WERI-Rb-1 (cell line): ENCODE measurements around the gene MYPOP.

Experiments
- DNase-seq: peaks from one replicate; pipeline ENCODE4 v3.0.0-alpha.2; 2020
- H3K27ac ChIP-seq: fragments of 250-450 bp; sonication (Bioruptor Pico); 2 replicates; pipeline ENCODE4 v1.5.1; 2020; ENCODE audit warnings: mild to moderate bottlenecking, moderate library complexity
- H3K27me3 ChIP-seq: fragments of 250-450 bp; sonication (Bioruptor Pico); 2 replicates; pipeline ENCODE4 v1.5.1; 2021; ENCODE audit warnings: mild to moderate bottlenecking, low read depth, moderate library complexity; ENCODE audit not compliant: insufficient read depth, severe bottlenecking
- H3K36me3 ChIP-seq: fragments of 250-450 bp; sonication (Bioruptor Pico); 2 replicates; pipeline ENCODE4 v1.5.1; 2020; ENCODE audit warnings: mild to moderate bottlenecking, moderate library complexity
- H3K4me3 ChIP-seq: 2 replicates; pipeline ENCODE4 v1.5.1; 2011; ENCODE audit warnings: low read depth, mild to moderate bottlenecking, control low read depth, low read length
- H3K9me3 ChIP-seq: fragments of 250-450 bp; sonication (Bioruptor Pico); 2 replicates; pipeline ENCODE4 v1.5.1; 2021; ENCODE audit warnings: mild to moderate bottlenecking, moderate library complexity; ENCODE audit not compliant: severe bottlenecking
- CTCF ChIP-seq: IDR thresholded peaks from 2 replicates; pipeline ENCODE4 v1.5.1; 2011; ENCODE audit warnings: low read depth, mild to moderate bottlenecking, control low read depth, inconsistent platforms, low read length

The MYPOP gene

GRCh38 chr19:45917421-45918091 lies 15.1 kb upstream of the MYPOP start:
- no peak overlapping the region for H3K27ac ChIP-seq
- no peaks in the 10 kb centered on the region for H3K36me3 ChIP-seq
- H3K9me3 ChIP-seq, result no peaks in the 10 kb centered on the region
- no peak for DNase-seq
- H3K4me3 ChIP-seq, result no peak overlapping the region
- H3K27me3 ChIP-seq, result no peaks in the 10 kb centered on the region
- TF ChIP-seq CTCF, result no peak

DNA sequence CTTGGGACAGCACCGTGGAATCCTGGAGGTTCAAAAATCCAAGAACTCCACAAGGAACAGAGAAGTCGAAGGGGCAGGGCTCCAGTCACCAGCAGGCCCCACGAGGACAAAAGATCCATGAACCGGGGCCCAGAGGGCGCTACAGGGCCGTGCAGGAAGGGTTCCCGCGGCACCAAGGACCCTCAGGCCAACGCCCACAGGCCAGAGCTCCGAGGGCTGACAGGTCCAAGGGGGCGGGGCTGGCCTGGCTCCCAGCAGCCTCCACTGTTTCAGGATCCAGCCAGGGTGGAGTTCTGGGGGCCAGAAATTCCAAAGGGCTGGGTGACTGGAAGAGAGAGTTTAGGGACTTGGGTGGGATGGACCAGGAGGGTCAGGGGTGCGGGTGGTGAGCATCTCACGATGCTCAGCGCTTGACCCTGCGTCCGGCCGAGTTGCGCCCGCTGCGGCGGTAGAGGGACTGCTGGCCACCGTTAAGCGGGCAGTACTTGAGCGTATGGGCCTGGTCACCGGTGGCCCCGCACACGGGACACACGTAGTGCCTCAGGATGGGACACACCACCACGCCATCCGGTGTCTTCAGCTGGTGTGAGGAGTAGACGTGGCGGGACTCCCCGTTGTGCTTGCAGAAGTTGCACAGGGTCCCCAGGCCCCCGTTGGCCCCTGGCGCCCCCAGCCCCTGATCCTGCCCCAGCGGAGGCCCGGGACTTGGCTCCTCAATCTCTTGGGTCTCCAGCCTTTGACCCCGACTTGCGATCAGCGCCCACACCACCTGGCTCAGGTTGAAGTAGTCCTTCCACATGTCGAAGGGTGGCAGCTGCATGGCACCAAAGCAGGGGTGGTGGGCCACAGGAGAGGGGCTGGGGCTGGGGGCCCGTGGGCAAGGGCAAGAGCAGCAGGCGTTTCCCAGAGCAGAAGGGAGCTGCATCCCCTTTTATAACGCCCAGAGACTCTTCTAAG lies 11.7 kb upstream of the MYPOP start, which contains the start of gene NANOS2:
Gene NANOS2, minus strand, starts transcription at position 905 of the 957 bp plus-strand sequence. Its CDS starts 85 bp downstream, at position 820.
- Histone ChIP-seq H3K4me3 (no peak within 1 kb of the TSS), H3K9me3 (no peaks in the 10 kb centered on the region), H3K36me3 (no peaks in the 10 kb centered on the region), H3K27me3 (no peaks in the 10 kb centered on the region), H3K27ac (no peak within 1 kb of the TSS)
- TF ChIP-seq CTCF, result peak; percentile 73
- DNase-seq, result peak; percentile 85

GRCh38 chr19:45911291-45911690 lies 8.9 kb upstream of the MYPOP start:
- no peak for TF ChIP-seq CTCF
- Histone ChIP-seq H3K36me3 (no peaks in the 10 kb centered on the region), H3K27ac (no peak overlapping the region), H3K27me3 (no peaks in the 10 kb centered on the region), H3K4me3 (no peak overlapping the region), H3K9me3 (no peaks in the 10 kb centered on the region)
- no peak for DNase-seq

- no peak overlapping the region for H3K4me3 ChIP-seq
- H3K27ac ChIP-seq, result no peak overlapping the region
- H3K36me3 ChIP-seq, result no peaks in the 10 kb centered on the region
- H3K27me3 ChIP-seq, result no peaks in the 10 kb centered on the region
- TF ChIP-seq CTCF, result no peak
- no peaks in the 10 kb centered on the region for H3K9me3 ChIP-seq
- no peak for DNase-seq
Observed at GRCh38 chr19:45908956-45909355, 6.5 kb upstream of the MYPOP start.

DNA sequence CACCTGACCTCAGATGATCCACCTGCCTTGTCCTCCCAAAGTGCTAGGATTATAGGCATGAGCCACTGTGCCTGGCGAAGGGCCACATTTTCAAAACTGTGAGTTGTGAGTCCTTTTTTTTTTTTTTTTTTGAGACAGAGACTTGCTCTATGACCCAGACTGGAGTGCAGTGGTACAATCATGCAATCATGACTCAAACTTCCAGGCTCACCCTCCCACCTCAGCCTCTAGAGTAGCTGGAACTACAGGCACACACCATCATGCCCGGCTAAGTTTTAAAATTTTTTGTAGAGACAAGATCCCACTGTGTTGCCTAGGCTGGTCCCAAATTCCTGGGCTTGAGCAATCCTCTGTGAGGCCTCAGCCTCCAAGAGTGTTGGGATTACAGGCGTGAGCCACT lies 3.8 kb upstream of the MYPOP start:
- TF ChIP-seq CTCF, result no peak
- Histone ChIP-seq H3K27me3 (no peaks in the 10 kb centered on the region), H3K4me3 (no peak overlapping the region), H3K9me3 (no peaks in the 10 kb centered on the region), H3K36me3 (peaks cover under 1% of the 10 kb centered on the region; the same call in 1 of the 2 replicates), H3K27ac (no peak overlapping the region)
- no peak for DNase-seq
